ENCODE measurements around the gene SORCS3. TPM values are rescaled to one million over a fixed set of nuclear protein-coding genes. Genes with fewer than 3 reads are reported as not detected.

SORCS3 gene
- total and polyA plus RNA-seq, 2 of the 4 experiments (the other 2 are of a cell fraction): not detected

DNA sequence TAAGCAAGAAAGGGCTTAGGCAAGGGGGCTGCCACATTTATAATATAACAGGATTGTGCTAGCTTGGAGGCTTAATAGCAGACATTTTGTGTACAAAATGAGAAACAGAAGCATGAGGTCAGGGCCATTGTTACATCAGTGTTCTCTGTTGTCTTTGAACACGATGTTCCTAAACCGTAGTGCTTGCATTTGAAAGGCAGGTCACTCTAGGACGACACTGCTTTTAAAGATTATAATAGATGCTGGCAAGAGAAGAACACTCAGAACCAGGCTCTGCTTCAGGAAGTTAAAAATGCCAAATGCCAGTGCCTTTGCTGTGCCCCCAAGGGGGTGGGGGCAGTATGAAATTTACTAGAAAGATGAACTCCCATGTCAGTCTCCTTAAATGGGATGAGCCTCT, 91.1 kb downstream of the SORCS3 start:
- no peak overlapping the region for H2AK9ac ChIP-seq (replicated peaks; ENCODE audit: low read depth, low read length, poor library complexity)
- H3K4me3 ChIP-seq (ENCODE audit: insufficient read depth, low read depth, low read length): no peak overlapping the region
- ATAC-seq (ENCODE audit: low read depth): no peak
- H4K20me1 ChIP-seq (ENCODE audit: insufficient read depth, low read length): no peaks in the 10 kb centered on the region
- dilution Hi-C loops (cut with HindIII; ENCODE audit: low sequenced_read_pairs, unreplicated experiment) (no loop called here), intact Hi-C loops (cut with micrococcal nuclease) (no loop called here), in situ Hi-C loops (cut with MboI; ENCODE audit: low sequenced_read_pairs) (no loop called here)
- H4K5ac ChIP-seq (ENCODE audit: low read depth, low read length): no peak overlapping the region
- H3K9me1 ChIP-seq (ENCODE audit: insufficient read depth, low read length): no peaks in the 10 kb centered on the region
- H3K23ac ChIP-seq (ENCODE audit: low read depth, low read length): no peak overlapping the region
- H3K4me2 ChIP-seq (ENCODE audit: low read depth, low read length): no peak overlapping the region
- H2AFZ ChIP-seq (replicated peaks; ENCODE audit: low read length, poor library complexity): no peak overlapping the region
- no peak overlapping the region for H4K91ac ChIP-seq (ENCODE audit: insufficient read depth, low read depth, low read length)
- no peaks in the 10 kb centered on the region for H3K36me3 ChIP-seq (ENCODE audit: control insufficient read depth, insufficient read depth, low read length)
- H3K14ac ChIP-seq (replicated peaks; ENCODE audit: low read depth, low read length): no peak overlapping the region
- no peak overlapping the region for H2BK15ac ChIP-seq (ENCODE audit: low read depth, low read length)
- WGBS, 2 experiments (ENCODE audit: extremely low coverage in 2 of 2, insufficient read length in 1 of 2): 17% methylated on average over 2 of the region's 3 CpGs; no CpG with 5 or more reads in 1 of the 2 experiments
- H3K79me1 ChIP-seq (ENCODE audit: low read depth in 1 of 2, low read length in 2 of 2): no peaks in the 10 kb centered on the region
- peaks cover 11% of the 10 kb centered on the region for H3K9me3 ChIP-seq (ENCODE audit: control insufficient read depth, insufficient read depth, low read length)
- H2BK120ac ChIP-seq (ENCODE audit: low read depth, low read length): no peak overlapping the region
- no peak overlapping the region for H3K56ac ChIP-seq (ENCODE audit: extremely low read depth, insufficient read depth, low read length)
- H2AK5ac ChIP-seq (ENCODE audit: low read depth, low read length): no peak overlapping the region
- POLR2A ChIA-PET (ENCODE audit: unreplicated experiment): no interaction called here
- H3K4ac ChIP-seq (ENCODE audit: low read depth, low read length): no peak overlapping the region
- no peaks in the 10 kb centered on the region for H3K27me3 ChIP-seq (ENCODE audit: control insufficient read depth, insufficient read depth, low read length)
- no TSS peak for BruUV-seq (replicated peaks)
- H3K4me1 ChIP-seq (ENCODE audit: control insufficient read depth, insufficient read depth, low read length): no peaks in the 10 kb centered on the region
- no peak overlapping the region for H4K8ac ChIP-seq (ENCODE audit: low read depth in 2 of 2, low read length in 2 of 2)
- no peak for DNase-seq
- TF ChIP-seq MAZ (IDR thresholded peaks at IDR 0.05; ENCODE audit: borderline replicate concordance, low read depth, low read length) (no peak), BHLHE40 (IDR thresholded peaks at IDR 0.05; ENCODE audit: low read depth, low read length) (no peak), NFE2L2 (IDR thresholded peaks at IDR 0.05; ENCODE audit: low read depth, low read length) (no peak)
- H3K9ac ChIP-seq (ENCODE audit: low read depth, low read length): no peak overlapping the region
- H3K18ac ChIP-seq (ENCODE audit: low read depth, low read length): no peak overlapping the region
- CTCF ChIA-PET: no interaction called here
- H3K27ac ChIP-seq (ENCODE audit: insufficient read depth, low read length): no peak overlapping the region
- H2BK20ac ChIP-seq (ENCODE audit: low read depth, low read length): no peak overlapping the region
- no peak overlapping the region for H2BK5ac ChIP-seq (ENCODE audit: low read depth, low read length, poor library complexity, severe bottlenecking)

Measured in IMR-90 (cell line).